Liver (tissue), 3 donors: ENCODE results near the gene SESN3.

ENCODE experiments used
- CTCF ChIP-seq: fragments of 150-350 bp; IDR thresholded peaks from 2 replicates; pipeline ENCODE4 v1.5.1; 2017; ENCODE audit warnings: improper control_type of control experiment, low read depth, low read length; ENCODE audit not compliant: missing input control
- HNF4A ChIP-seq, 2 donors: conservative IDR thresholded peaks; 2 replicates each; pipeline ENCODE4 v1.6.1; 2016; ENCODE audit warnings: antibody characterized with exemption in 2 of 2, mild to moderate bottlenecking in 2 of 2
- MAX ChIP-seq: IDR thresholded peaks from 2 replicates; pipeline ENCODE4 v1.6.1; 2016; ENCODE audit warnings: antibody characterized with exemption
- RAD21 ChIP-seq, 2 donors: IDR thresholded peaks; 2 replicates each; pipeline ENCODE4 v1.6.1; 2016; ENCODE audit warnings: antibody characterized with exemption in 2 of 2, mild to moderate bottlenecking in 2 of 2
- SP1 ChIP-seq: IDR thresholded peaks from 2 replicates; pipeline ENCODE4 v1.6.1; 2018; ENCODE audit warnings: antibody characterized with exemption, mild to moderate bottlenecking
- YY1 ChIP-seq: IDR thresholded peaks from 2 replicates; pipeline ENCODE4 v1.6.1; 2016; ENCODE audit warnings: antibody characterized with exemption, mild to moderate bottlenecking
- ZBTB33 ChIP-seq: IDR thresholded peaks from 2 replicates; pipeline ENCODE4 v1.6.1; 2016; ENCODE audit warnings: antibody characterized with exemption
- donor health status: healthy.
- donor health status: healthy.

- TF ChIP-seq MAX (no peak), CTCF (no peak), ZBTB33 (no peak), RAD21 (IDR thresholded peaks at IDR 0.05) (no peak), YY1 (no peak), SP1 (no peak), HNF4A (conservative IDR thresholded peaks at IDR 0.05) (no peak)
Measured at GRCh38 chr11:95135155-95135554, 95.8 kb downstream of the SESN3 start.
